AG04450 (cell line): ENCODE results near the gene ZFYVE16. TPM values are rescaled to one million over a fixed set of nuclear protein-coding genes. Genes with fewer than 3 reads are reported as not detected.
"Not testable (repeated sequence)": the region's sequence is repeated elsewhere in the genome, so short reads cannot be mapped to it uniquely, and the experiment has no call there.

Experiments used
- CTCF ChIA-PET: fragments of 300-600, 350-600 bp; formaldehyde crosslinking; extraction: SDS; loops from one replicate; lab custom pipeline; 2022; ENCODE audit warnings: antibody characterized with exemption, inconsistent platforms; lab: Charles Lee
- POLR2A ChIA-PET: fragments of 350-600 bp; formaldehyde crosslinking; extraction: SDS; loops from one replicate; lab custom pipeline; 2021; ENCODE audit warnings: antibody characterized with exemption, inconsistent platforms; lab: Yijun Ruan, JAX
- DNase-seq: peaks from one replicate; pipeline ENCODE4 v3.0.0-alpha.2; 2011; ENCODE audit warnings: low read depth, low spot score
- H3K27ac ChIP-seq: one replicate; pipeline ENCODE4 v1.5.1; 2012; ENCODE audit warnings: low read depth, low read length, control low read depth
- H3K27me3 ChIP-seq: one replicate; pipeline ENCODE4 v1.6.0; 2012; ENCODE audit warnings: low read length; ENCODE audit not compliant: control insufficient read depth, insufficient read depth
- H3K4me3 ChIP-seq: 2 replicates; pipeline ENCODE4 v1.5.1; 2011; ENCODE audit warnings: mild to moderate bottlenecking, low read depth, low read length, control low read depth
- H3K9me3 ChIP-seq: 2 replicates; pipeline ENCODE4 v1.5.1; 2012; ENCODE audit warnings: low read length; ENCODE audit not compliant: control insufficient read depth, insufficient read depth
- CTCF ChIP-seq: IDR thresholded peaks from 2 replicates; pipeline ENCODE4 v1.5.1; 2011; ENCODE audit warnings: low read depth, low read length, control low read depth, inconsistent platforms
- polyA plus RNA-seq: library from polyadenylated mRNA; depleted of rRNA; stranded (reverse); fragments of >200 nt; gene quantifications from 2 replicates; pipeline ENCODE4 v1.2.3, GENCODE V29; 2011

Gene ZFYVE16
- polyA plus RNA-seq, 1 experiment = 15.8 TPM

GRCh38 chr5:80463269-80463668 lies 55.4 kb downstream of the ZFYVE16 start:
- Histone ChIP-seq H3K9me3 (peaks cover 6% of the 10 kb centered on the region; the same call in 1 of the 2 replicates), H3K27me3 (no peaks in the 10 kb centered on the region), H3K4me3 (no peak overlapping the region), H3K27ac (no peak overlapping the region)
- POLR2A ChIA-PET = no interaction called here
- no peak for TF ChIP-seq CTCF
- DNase-seq = no peak
- CTCF ChIA-PET = interaction anchor here (0.6 kb wide), 1 partner anchor 1146 kb away, joined by 3 read pairs; no protein-coding TSS in a partner anchor

- CTCF ChIA-PET = interaction anchor here (0.7 to 1.9 kb wide), 2 partner anchors 14 to 375 kb away, joined by 3 to 14 read pairs; no protein-coding TSS in a partner anchor
- H3K27ac ChIP-seq = no peak overlapping the region
- POLR2A ChIA-PET = no interaction called here
- H3K27me3 ChIP-seq = no peaks in the 10 kb centered on the region
- no peak overlapping the region for H3K4me3 ChIP-seq
- no peak for TF ChIP-seq CTCF
- peaks cover 12% of the 10 kb centered on the region; the same call in 1 of the 2 replicates for H3K9me3 ChIP-seq
- DNase-seq = no peak
Measured at GRCh38 chr5:80466669-80467485, 59.0 kb downstream of the ZFYVE16 start.

GRCh38 chr5:80468131-80468530 lies 60.3 kb downstream of the ZFYVE16 start:
- H3K27me3 ChIP-seq = no peaks in the 10 kb centered on the region
- peaks cover 7% of the 10 kb centered on the region; the same call in 1 of the 2 replicates for H3K9me3 ChIP-seq
- ChIA-PET CTCF (interaction anchor here (0.9 kb wide), 1 partner anchor 13 kb away, joined by 5 read pairs; no protein-coding TSS in a partner anchor), POLR2A (no interaction called here)
- TF ChIP-seq CTCF = no peak
- DNase-seq = no peak
- H3K4me3 ChIP-seq = no peak overlapping the region
- H3K27ac ChIP-seq = no peak overlapping the region

- DNase-seq, H3K27ac ChIP-seq, POLR2A ChIA-PET, H3K9me3 ChIP-seq, CTCF ChIA-PET, H3K27me3 ChIP-seq, H3K4me3 ChIP-seq: not testable (repeated sequence)
Measured at GRCh38 chr5:80470631-80471030, 62.8 kb downstream of the ZFYVE16 start.

GRCh38 chr5:80474929-80475328 lies 67.1 kb downstream of the ZFYVE16 start:
- POLR2A ChIA-PET = no interaction called here
- no peak overlapping the region for H3K27ac ChIP-seq
- no peak for TF ChIP-seq CTCF
- CTCF ChIA-PET = no interaction called here
- no peaks in the 10 kb centered on the region for H3K27me3 ChIP-seq
- DNase-seq = no peak
- H3K9me3 ChIP-seq = peaks cover 6% of the 10 kb centered on the region; the same call in 1 of the 2 replicates
- H3K4me3 ChIP-seq = no peak overlapping the region
